Measurements from ENCODE around the gene OR2T35.
A peak's percentile ranks its signal among the peaks of the same experiment; 100 is the strongest.

OR2T35 gene

GRCh38 chr1:248627971-248628844 lies 16.9 kb downstream of the OR2T35 start:
- no peak for DNase-seq (ENCODE audit: extremely low read depth in 1 of 2, low read depth in 1 of 2)

GRCh38 chr1:248625971-248626370 lies 19.1 kb downstream of the OR2T35 start:
- DNase-seq (ENCODE audit: extremely low read depth in 1 of 2, low read depth in 1 of 2): no peak

- DNase-seq (ENCODE audit: extremely low read depth in 1 of 2, low read depth in 1 of 2): no peak
Observed at GRCh38 chr1:248625166-248625565, 19.9 kb downstream of the OR2T35 start.

GRCh38 chr1:248622570-248623001 lies 22.5 kb downstream of the OR2T35 start:
- DNase-seq (ENCODE audit: extremely low read depth in 1 of 2, low read depth in 1 of 2): no peak

- no peak for DNase-seq (ENCODE audit: extremely low read depth in 1 of 2, low read depth in 1 of 2)
Observed at GRCh38 chr1:248621770-248622169, 23.3 kb downstream of the OR2T35 start.

GRCh38 chr1:248618878-248619277 lies 26.2 kb downstream of the OR2T35 start:
- peak in 1 of 2 donors; percentile 7 for DNase-seq (ENCODE audit: extremely low read depth in 1 of 2, low read depth in 1 of 2)

- DNase-seq (ENCODE audit: extremely low read depth in 1 of 2, low read depth in 1 of 2): no peak
Observed at GRCh38 chr1:248618119-248618518, 27.0 kb downstream of the OR2T35 start.

GRCh38 chr1:248613742-248614141 lies 31.3 kb downstream of the OR2T35 start:
- DNase-seq (ENCODE audit: extremely low read depth in 1 of 2, low read depth in 1 of 2): no peak

- no peak for DNase-seq (ENCODE audit: extremely low read depth in 1 of 2, low read depth in 1 of 2)
Observed at GRCh38 chr1:248611883-248612414, 33.1 kb downstream of the OR2T35 start.

- no peak for DNase-seq (ENCODE audit: extremely low read depth in 1 of 2, low read depth in 1 of 2)
Observed at GRCh38 chr1:248610301-248610700, 34.8 kb downstream of the OR2T35 start.

GRCh38 chr1:248599396-248599795 lies 45.7 kb downstream of the OR2T35 start:
- DNase-seq (ENCODE audit: extremely low read depth in 1 of 2, low read depth in 1 of 2): no peak

GRCh38 chr1:248597589-248597988 lies 47.5 kb downstream of the OR2T35 start, which contains the start of gene OR2T10:
TSS of gene OR2T10 (minus strand) at chr1:248597700. CDS start at chr1:248593768, 3,932 bp downstream.
- DNase-seq (ENCODE audit: extremely low read depth in 1 of 2, low read depth in 1 of 2): no peak

GRCh38 chr1:248596615-248597014 lies 48.5 kb downstream of the OR2T35 start:
- no peak for DNase-seq (ENCODE audit: extremely low read depth in 1 of 2, low read depth in 1 of 2)

GRCh38 chr1:248593226-248593625 lies 51.9 kb downstream of the OR2T35 start:
- no peak for DNase-seq (ENCODE audit: extremely low read depth in 1 of 2, low read depth in 1 of 2)

- no peak for DNase-seq (ENCODE audit: extremely low read depth in 1 of 2, low read depth in 1 of 2)
Observed at GRCh38 chr1:248592655-248593054, 52.4 kb downstream of the OR2T35 start.

- no peak for DNase-seq (ENCODE audit: extremely low read depth in 1 of 2, low read depth in 1 of 2)
Observed at GRCh38 chr1:248590055-248590454, 55.0 kb downstream of the OR2T35 start.

GRCh38 chr1:248589334-248589733 lies 55.7 kb downstream of the OR2T35 start:
- no peak for DNase-seq (ENCODE audit: extremely low read depth in 1 of 2, low read depth in 1 of 2)

All from activated CD8-positive, alpha-beta memory T cell treated with anti-CD3 and anti-CD28 coated beads for 1 hour (primary cell).